HepG2 (cell line): ENCODE results near the gene HELZ2. TPM values are rescaled to one million over a fixed set of nuclear protein-coding genes. Genes with fewer than 3 reads are reported as not detected.

ENCODE experiments used
- BRCA1 ChIP-seq: sonication (generic); formaldehyde crosslinking; IDR thresholded peaks from 2 replicates; pipeline ENCODE4 v1.4.0; 2020; ENCODE audit warnings: missing genetic modification reagents
- FOXK1 ChIP-seq: sonication (generic); formaldehyde crosslinking; IDR thresholded peaks from 2 replicates; pipeline ENCODE4 v1.4.0; 2020; ENCODE audit warnings: low read depth, missing genetic modification reagents, borderline replicate concordance
- HMG20A ChIP-seq: IDR thresholded peaks from 2 replicates; pipeline ENCODE4 v1.6.1; 2016; ENCODE audit warnings: borderline replicate concordance
- HNF1B ChIP-seq: sonication (generic); formaldehyde crosslinking; IDR thresholded peaks from 2 replicates; pipeline ENCODE4 v1.5.1; 2020; ENCODE audit warnings: mild to moderate bottlenecking, moderate library complexity, missing genetic modification reagents
- HNRNPL ChIP-seq: fragments of 200-400 bp; formaldehyde crosslinking; IDR thresholded peaks from 2 replicates; pipeline ENCODE4 v1.6.1; 2017; ENCODE audit warnings: mild to moderate bottlenecking, low read depth, low read length
- IRF2 ChIP-seq: IDR thresholded peaks from 2 replicates; pipeline ENCODE4 v1.6.1; 2018; ENCODE audit warnings: missing genetic modification reagents, missing compliant biosample characterization
- MAF1 ChIP-seq: sonication (generic); formaldehyde crosslinking; IDR thresholded peaks from 2 replicates; pipeline ENCODE4 v1.5.0; 2020; ENCODE audit warnings: missing genetic modification reagents, borderline replicate concordance
- MED1 ChIP-seq: sonication (generic); formaldehyde crosslinking; IDR thresholded peaks from 2 replicates; pipeline ENCODE4 v1.4.0; 2020; ENCODE audit warnings: missing genetic modification reagents
- MEF2D ChIP-seq: sonication (generic); formaldehyde crosslinking; IDR thresholded peaks from 2 replicates; pipeline ENCODE4 v1.5.1; 2020; ENCODE audit warnings: mild to moderate bottlenecking, missing genetic modification reagents
- MXD1 ChIP-seq: sonication (generic); formaldehyde crosslinking; IDR thresholded peaks from 2 replicates; pipeline ENCODE4 v1.4.0; 2020; ENCODE audit warnings: mild to moderate bottlenecking, missing genetic modification reagents
- MXD3 ChIP-seq: IDR thresholded peaks from 2 replicates; pipeline ENCODE4 v1.6.1; 2016; ENCODE audit warnings: mild to moderate bottlenecking, missing biosample characterization, missing genetic modification reagents
- RBFOX2 ChIP-seq: fragments of 200-400 bp; formaldehyde crosslinking; IDR thresholded peaks from 2 replicates; pipeline ENCODE4 v1.6.1; 2017; ENCODE audit warnings: low read depth, mild to moderate bottlenecking, low read length
- RXRB ChIP-seq: IDR thresholded peaks from 2 replicates; pipeline ENCODE4 v1.6.1; 2016; ENCODE audit warnings: borderline replicate concordance, missing genetic modification reagents, missing compliant biosample characterization
- SALL1 ChIP-seq: sonication (generic); formaldehyde crosslinking; IDR thresholded peaks from 2 replicates; pipeline ENCODE4 v1.8.0; 2022; ENCODE audit warnings: mild to moderate bottlenecking, missing genetic modification reagents
- SCMH1 ChIP-seq: sonication (generic); formaldehyde crosslinking; IDR thresholded peaks from 2 replicates; pipeline ENCODE4 v1.9.0; 2021; ENCODE audit warnings: missing genetic modification reagents, mild to moderate bottlenecking, borderline replicate concordance
- TGIF2 ChIP-seq: IDR thresholded peaks from 2 replicates; pipeline ENCODE4 v1.6.1; 2016; ENCODE audit warnings: control low read depth, missing compliant biosample characterization
- ZFP1 ChIP-seq: IDR thresholded peaks from 2 replicates; pipeline ENCODE4 v1.6.1; 2016
- ZNF264 ChIP-seq: sonication (generic); formaldehyde crosslinking; IDR thresholded peaks from 2 replicates; pipeline ENCODE4 v1.4.0; 2020; ENCODE audit warnings: missing genetic modification reagents
- ZNF431 ChIP-seq: sonication (generic); formaldehyde crosslinking; IDR thresholded peaks from 2 replicates; pipeline ENCODE4 v1.9.0; 2022; ENCODE audit warnings: missing genetic modification reagents, low read depth, mild to moderate bottlenecking, borderline replicate concordance
- ZNF891 ChIP-seq: sonication (generic); formaldehyde crosslinking; IDR thresholded peaks from 2 replicates; pipeline ENCODE4 v1.5.0; 2020; ENCODE audit warnings: mild to moderate bottlenecking, missing genetic modification reagents
- ZSCAN29 ChIP-seq: sonication (generic); formaldehyde crosslinking; conservative IDR thresholded peaks from 2 replicates; pipeline ENCODE4 v1.4.0; 2020; ENCODE audit warnings: mild to moderate bottlenecking, missing genetic modification reagents
- polyA plus RNA-seq, 8 experiments: library from polyadenylated mRNA; depleted of rRNA in 3 of 8; stranded (reverse) in 7 of 8; unstranded in 1 of 8; fragments of >200 nt; fragmentation: Illumina TruSeq in 4 of 8; extraction: Trizol in 4 of 8; gene quantifications; 2 replicates each; pipeline versions ENCODE4 v1.2.1 to v1.2.3, GENCODE V29; 2011 to 2016; ENCODE audit warnings: low read depth in 4 of 8, missing spikeins in 1 of 8, mixed read lengths in 1 of 8; ENCODE audit not compliant: insufficient read depth in 1 of 8
- total RNA-seq, 5 experiments: library from RNA; depleted of rRNA; stranded (reverse); fragments of >200 nt; fragmentation: Illumina TruSeq; extraction: Trizol; gene quantifications; 2 replicates each; pipeline ENCODE4 v1.2.3, GENCODE V29; 2016; ENCODE audit warnings: low read depth in 1 of 5
- TF ChIP-seq, protein P1 (sequence below): sonication (generic); formaldehyde crosslinking; IDR thresholded peaks from 2 replicates; pipeline ENCODE4 v1.9.0; 2021; ENCODE audit warnings: missing genetic modification reagents, borderline replicate concordance
- TF ChIP-seq, protein P2 (sequence below): sonication (generic); formaldehyde crosslinking; IDR thresholded peaks from 2 replicates; pipeline ENCODE4 v1.8.1; 2023; ENCODE audit warnings: missing genetic modification reagents, mild to moderate bottlenecking, borderline replicate concordance

The HELZ2 gene
- total and polyA plus RNA-seq, 2 of the 13 experiments (the other 11 are each of a cell fraction or from before 2014, with no cell fraction given) = 9.6 to 10.1 TPM

DNA sequence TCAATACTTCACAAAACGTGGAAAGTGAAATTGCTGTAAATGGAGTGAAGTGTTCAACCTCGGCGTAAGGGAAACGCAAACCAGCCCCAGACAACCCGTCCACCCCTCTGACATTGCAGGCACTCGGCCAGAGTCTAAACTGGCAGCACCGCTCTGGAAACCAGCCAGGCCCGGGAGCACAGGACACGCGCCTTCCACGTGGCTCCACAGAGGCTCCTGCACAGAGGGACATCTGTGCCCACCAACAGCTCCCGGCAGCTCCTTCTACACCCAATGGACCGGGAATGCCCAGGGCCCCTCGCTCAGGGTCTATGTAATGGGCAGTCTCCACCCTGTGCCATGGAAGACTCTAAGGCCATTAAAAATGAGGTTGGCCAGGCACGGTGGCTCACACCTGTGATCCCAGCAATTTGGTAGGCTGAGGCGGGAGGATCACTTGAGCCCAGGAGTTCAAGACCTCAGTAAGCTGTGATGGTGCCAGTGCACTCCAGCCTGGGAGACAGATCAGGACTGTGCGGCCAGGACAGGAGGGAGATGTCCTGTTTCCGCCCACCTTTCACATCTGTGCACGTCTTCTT lies 3.4 kb upstream of the HELZ2 start (continued):
- TF ChIP-seq MXD3 (CRISPR knock-in tag) (no peak), ZNF264 (CRISPR knock-in tag) (0 out of 2 replicates have a peak, but pooled peaks have one; percentile 43), MAF1 (no peak), MED1 (CRISPR knock-in tag) (0 out of 2 replicates have a peak, but pooled peaks have one; percentile 44), ZNF431 (CRISPR knock-in tag) (no peak), SALL1 (CRISPR knock-in tag) (peak; percentile 78), HNF1B (CRISPR knock-in tag) (0 out of 2 replicates have a peak, but pooled peaks have one; percentile 79), MXD1 (CRISPR knock-in tag) (peak; percentile 87; the same call in 1 of the 2 replicates), RBFOX2 (no peak), MEF2D (CRISPR knock-in tag) (no peak), FOXK1 (0 out of 2 replicates have a peak, but pooled peaks have one; percentile 19), BRCA1 (CRISPR knock-in tag) (peak; percentile 76; the same call in 1 of the 2 replicates), TGIF2 (CRISPR knock-in tag) (peak; percentile 61; the same call in 1 of the 2 replicates), HNRNPL (peak; percentile 72; the same call in 1 of the 2 replicates), ZFP1 (CRISPR knock-in tag) (no peak), SCMH1 (CRISPR knock-in tag) (no peak), ZNF891 (CRISPR knock-in tag) (peak; percentile 48; the same call in 1 of the 2 replicates), RXRB (CRISPR knock-in tag) (peak; percentile 60; the same call in 1 of the 2 replicates), ZSCAN29 (CRISPR knock-in tag) (0 out of 2 replicates have a peak, but pooled peaks have one; percentile 26), IRF2 (0 out of 2 replicates have a peak, but pooled peaks have one; percentile 23), HMG20A (peak; percentile 65; the same call in 1 of the 2 replicates)
- TF ChIP-seq, protein P1, sequence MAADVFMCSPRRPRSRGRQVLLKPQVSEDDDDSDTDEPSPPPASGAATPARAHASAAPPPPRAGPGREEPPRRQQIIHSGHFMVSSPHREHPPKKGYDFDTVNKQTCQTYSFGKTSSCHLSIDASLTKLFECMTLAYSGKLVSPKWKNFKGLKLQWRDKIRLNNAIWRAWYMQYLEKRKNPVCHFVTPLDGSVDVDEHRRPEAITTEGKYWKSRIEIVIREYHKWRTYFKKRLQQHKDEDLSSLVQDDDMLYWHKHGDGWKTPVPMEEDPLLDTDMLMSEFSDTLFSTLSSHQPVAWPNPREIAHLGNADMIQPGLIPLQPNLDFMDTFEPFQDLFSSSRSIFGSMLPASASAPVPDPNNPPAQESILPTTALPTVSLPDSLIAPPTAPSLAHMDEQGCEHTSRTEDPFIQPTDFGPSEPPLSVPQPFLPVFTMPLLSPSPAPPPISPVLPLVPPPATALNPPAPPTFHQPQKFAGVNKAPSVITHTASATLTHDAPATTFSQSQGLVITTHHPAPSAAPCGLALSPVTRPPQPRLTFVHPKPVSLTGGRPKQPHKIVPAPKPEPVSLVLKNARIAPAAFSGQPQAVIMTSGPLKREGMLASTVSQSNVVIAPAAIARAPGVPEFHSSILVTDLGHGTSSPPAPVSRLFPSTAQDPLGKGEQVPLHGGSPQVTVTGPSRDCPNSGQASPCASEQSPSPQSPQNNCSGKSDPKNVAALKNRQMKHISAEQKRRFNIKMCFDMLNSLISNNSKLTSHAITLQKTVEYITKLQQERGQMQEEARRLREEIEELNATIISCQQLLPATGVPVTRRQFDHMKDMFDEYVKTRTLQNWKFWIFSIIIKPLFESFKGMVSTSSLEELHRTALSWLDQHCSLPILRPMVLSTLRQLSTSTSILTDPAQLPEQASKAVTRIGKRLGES = peak; percentile 98
- TF ChIP-seq, protein P2, sequence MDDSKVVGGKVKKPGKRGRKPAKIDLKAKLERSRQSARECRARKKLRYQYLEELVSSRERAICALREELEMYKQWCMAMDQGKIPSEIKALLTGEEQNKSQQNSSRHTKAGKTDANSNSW (CRISPR knock-in tag) = no peak
